Erythroblast (primary cell): ENCODE results near the gene EVX2.

Source experiments
- DNase-seq, 2 experiments: peaks; one replicate each; lab custom pipeline; 2025; lab: John Stamatoyannopoulos, UW
- GATA1 ChIP-seq: IDR thresholded peaks from 2 replicates; pipeline ENCODE4 v1.6.1; 2011; ENCODE audit warnings: low read depth, mild to moderate bottlenecking, control low read depth, low read length, moderate library complexity
- POLR2A ChIP-seq: IDR thresholded peaks from 2 replicates; pipeline ENCODE4 v1.6.1; 2011; ENCODE audit warnings: mild to moderate bottlenecking, low read length

Gene EVX2

DNA sequence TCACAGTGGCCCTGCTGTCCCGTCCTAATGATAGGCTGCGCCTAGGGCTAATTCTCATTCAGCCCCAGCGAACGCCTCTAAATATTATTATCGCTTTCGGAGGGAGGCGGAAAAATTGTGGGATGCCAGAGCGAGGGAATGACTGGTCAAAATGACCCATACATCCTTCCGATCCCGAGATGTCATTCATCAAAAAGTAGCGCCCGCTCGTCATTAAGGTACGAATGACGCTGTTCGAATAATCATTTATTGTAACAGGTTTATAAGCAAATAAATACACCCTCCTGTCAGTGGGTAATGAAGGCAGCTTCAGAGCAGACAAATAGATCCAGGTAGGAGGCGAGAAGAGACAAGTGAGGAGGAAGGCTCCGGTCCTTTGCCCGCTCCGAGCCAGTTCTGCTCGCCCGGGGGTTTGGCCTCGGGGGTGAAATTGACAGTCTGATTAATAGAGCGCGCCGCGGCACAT lies at the start of gene EVX2:
Gene EVX2 (minus strand): TSS at position 167 of the 466 bp plus-strand sequence. CDS start 186 bp downstream, outside the sequence.
- no peak for DNase-seq
- TF ChIP-seq POLR2A = no peak

DNA sequence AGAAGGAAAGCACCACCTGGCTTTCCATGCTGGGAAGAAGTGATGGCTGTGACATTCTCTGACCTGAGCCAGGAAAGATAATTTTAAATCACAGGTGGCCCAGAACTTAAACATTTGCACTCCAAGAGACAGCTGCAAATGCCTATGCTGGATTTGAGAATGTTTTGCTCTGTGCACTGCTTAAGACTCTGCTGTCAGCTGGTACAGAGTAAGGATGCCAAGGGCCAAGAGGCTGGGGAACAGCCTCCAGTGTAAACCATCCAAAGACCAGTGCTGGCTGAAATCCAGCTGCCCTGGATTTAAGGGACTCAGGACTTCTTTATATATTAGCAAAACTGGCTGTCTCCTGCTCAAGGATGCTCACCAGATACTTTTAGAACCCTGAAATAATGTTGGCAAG lies 49.6 kb upstream of the EVX2 start:
- no peak for TF ChIP-seq GATA1
- no peak for TF ChIP-seq POLR2A
- DNase-seq = no peak

- TF ChIP-seq GATA1 (no peak), POLR2A (no peak)
- DNase-seq = peak; percentile 26 to 68
Measured at GRCh38 chr2:176132205-176133171, 48.7 kb upstream of the EVX2 start.

DNA sequence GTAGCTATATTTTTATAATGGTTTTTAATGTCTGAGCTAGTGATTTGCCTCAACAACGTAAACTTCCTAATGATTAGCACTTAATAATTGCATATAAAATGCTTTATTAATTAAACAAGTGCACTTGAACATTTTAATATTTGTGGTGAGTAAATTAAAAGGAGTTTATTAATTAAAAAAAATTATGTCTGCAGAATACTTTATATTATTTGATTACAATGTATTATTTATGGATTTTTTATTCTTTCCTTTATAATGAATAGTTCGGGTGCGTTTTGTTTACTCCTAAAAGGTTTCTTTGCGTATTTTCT lies 48.0 kb upstream of the EVX2 start:
- TF ChIP-seq POLR2A = no peak
- no peak for TF ChIP-seq GATA1
- DNase-seq = no peak

DNA sequence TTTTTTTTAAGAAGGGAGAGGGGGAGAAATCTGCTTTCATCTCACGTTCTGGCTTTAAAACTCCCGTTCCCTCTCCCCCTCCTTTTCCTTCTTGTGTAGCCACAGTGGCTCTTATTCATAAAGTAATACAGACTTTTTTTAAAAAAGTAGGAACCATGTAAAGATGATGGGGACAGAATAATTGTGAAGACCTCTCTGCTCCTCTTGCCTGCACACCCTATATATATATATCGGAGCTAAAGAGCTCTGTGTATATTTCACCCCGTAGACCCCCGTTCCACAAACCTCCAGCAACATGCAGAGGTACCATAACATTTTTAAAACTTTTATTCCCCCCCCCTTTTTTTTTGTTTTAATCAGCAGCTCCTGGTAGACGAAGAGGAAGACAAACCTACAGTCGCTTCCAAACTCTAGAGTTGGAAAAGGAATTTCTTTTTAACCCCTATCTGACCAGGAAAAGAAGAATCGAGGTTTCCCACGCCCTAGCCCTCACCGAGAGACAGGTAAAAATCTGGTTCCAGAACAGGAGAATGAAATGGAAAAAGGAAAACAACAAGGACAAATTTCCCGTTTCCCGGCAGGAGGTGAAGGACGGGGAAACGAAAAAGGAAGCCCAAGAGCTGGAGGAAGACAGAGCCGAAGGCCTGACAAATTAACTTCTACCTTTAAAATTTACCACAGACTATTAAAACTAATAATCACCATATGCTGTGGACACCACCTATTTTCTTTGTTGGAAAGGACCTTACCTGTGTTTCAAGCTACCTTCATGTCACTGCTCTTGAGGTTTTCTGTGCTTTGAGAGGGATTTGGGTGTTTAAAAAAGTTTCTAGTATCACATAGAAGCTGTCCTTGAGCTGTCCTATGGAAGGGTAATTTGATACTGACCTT lies 47.4 kb upstream of the EVX2 start:
- no peak for TF ChIP-seq GATA1
- peak in 1 of 2 experiments; percentile 19 for DNase-seq

GRCh38 chr2:176130147-176130956 lies 46.6 kb upstream of the EVX2 start:
- DNase-seq = peak; percentile 56 to 71
- no peak for TF ChIP-seq GATA1
- no peak for TF ChIP-seq POLR2A

GRCh38 chr2:176129813-176130146 lies 46.0 kb upstream of the EVX2 start:
- no peak for TF ChIP-seq POLR2A
- TF ChIP-seq GATA1 = no peak
- DNase-seq = peak in 1 of 2 experiments; percentile 60

DNA sequence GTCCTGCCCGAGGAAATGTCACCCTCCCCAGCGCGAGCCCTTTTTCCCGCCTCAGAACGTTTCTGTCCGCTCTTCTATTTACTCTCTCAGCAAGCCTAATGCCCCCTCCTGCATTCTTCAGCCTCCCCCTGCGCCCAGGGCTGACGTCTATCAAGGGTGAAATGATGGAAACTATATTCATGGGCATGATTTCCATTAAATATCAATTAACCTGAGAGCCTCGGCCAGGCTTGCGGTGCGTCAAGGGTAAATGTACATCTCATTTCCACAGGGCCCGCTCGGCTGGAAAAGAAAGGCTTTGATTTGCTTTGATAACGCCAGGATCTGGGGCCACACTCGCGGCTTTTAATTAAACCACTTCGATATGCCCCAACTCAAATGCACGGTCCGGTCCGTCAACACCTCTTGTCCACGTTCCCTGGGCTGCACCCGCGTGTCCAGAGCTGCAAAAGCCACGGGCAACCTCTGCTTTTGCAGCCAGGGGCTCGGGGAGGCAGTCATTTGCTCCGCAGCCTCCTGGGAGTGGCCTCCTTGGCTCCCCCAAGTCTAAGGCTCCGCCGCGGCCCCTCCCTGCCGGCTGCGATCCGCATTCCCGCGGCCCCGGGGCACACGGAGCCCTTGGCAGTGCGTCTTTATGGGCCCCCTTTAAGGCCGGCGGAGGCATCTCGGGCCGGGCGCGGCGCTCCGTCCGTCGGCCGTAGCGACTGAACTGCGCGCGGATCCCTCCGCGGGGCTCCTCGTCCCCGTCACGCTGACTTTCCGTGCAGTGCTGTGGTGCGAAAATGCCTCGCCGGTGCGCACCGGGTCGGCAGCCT lies 45.4 kb upstream of the EVX2 start, which contains the start of gene HOXD8:
Gene HOXD8 (plus strand): TSS at position 724 of the 815 bp plus-strand sequence. CDS start 662 bp downstream, outside the sequence.
- DNase-seq = peak; percentile 77 to 81
- TF ChIP-seq GATA1 (no peak), POLR2A (no peak)

- TF ChIP-seq POLR2A (no peak), GATA1 (no peak)
- DNase-seq = no peak
Measured at GRCh38 chr2:176128172-176128981, 44.6 kb upstream of the EVX2 start.

DNA sequence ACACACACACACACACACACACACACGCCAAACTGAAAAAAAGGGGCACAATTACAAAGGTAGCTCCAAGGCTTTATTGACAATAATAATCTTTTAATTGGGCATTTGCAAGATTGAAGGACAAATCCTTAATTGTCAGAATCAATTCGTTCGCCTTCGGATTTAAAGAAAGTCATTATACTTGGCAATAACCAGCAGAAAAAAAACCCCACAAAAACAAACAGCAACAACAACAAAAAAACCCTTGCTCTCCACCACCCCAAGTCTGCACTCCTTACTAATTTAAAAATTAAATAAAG lies 44.0 kb upstream of the EVX2 start:
- DNase-seq = no peak
- TF ChIP-seq GATA1 = no peak
- TF ChIP-seq POLR2A = no peak

- DNase-seq = peak; percentile 61 to 83
Measured at GRCh38 chr2:176126929-176127773, 43.4 kb upstream of the EVX2 start.

DNA sequence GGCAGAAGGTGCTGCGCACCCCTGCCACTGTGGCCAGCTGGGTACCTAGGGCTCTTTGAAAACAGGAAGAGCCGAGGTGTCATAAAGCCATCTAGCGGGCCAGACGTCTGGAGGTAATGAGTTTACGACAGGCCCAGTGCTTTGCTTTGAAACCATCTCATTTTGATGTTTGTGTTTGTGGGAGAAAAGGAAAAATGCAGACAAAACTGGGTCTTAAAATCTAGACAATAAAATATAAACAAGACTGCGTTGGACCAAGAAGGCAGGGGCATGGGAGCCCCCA lies 42.0 kb upstream of the EVX2 start:
- TF ChIP-seq GATA1 (no peak), POLR2A (no peak)
- DNase-seq = no peak

More at GRCh38 chr2:176126929-176127773, 43.4 kb upstream of the EVX2 start:
- TF ChIP-seq GATA1 = no peak
- TF ChIP-seq POLR2A = no peak
